Fibroblast of lung (primary cell): Measurements from ENCODE around the gene ZNF177. TPM values are rescaled to one million over a fixed set of nuclear protein-coding genes. Genes with fewer than 3 reads are reported as not detected.

Experiments used
- DNase-seq, 2 donors: peaks; one replicate each; pipeline versions ENCODE4 v3.0.0 to v3.0.0-alpha.2; 2010; ENCODE audit warnings: low read depth in 2 of 2
- H2AFZ ChIP-seq: 2 replicates; pipeline ENCODE4 v1.5.1; 2012; ENCODE audit warnings: low read length, control low read depth, inconsistent platforms
- H3K27ac ChIP-seq: 2 replicates; pipeline ENCODE4 v1.5.1; 2011; ENCODE audit warnings: low read length, control low read depth; ENCODE audit not compliant: insufficient read depth
- H3K27me3 ChIP-seq: 2 replicates; pipeline ENCODE4 v1.5.1; 2011; ENCODE audit warnings: mild to moderate bottlenecking, low read length; ENCODE audit not compliant: control insufficient read depth, insufficient read depth
- H3K36me3 ChIP-seq: 2 replicates; pipeline ENCODE4 v1.5.1; 2011; ENCODE audit warnings: low read length; ENCODE audit not compliant: control insufficient read depth, insufficient read depth
- H3K4me1 ChIP-seq: 2 replicates; pipeline ENCODE4 v1.5.1; 2011; ENCODE audit warnings: low read length; ENCODE audit not compliant: control insufficient read depth, insufficient read depth; ENCODE audit errors: extremely low read depth
- H3K4me2 ChIP-seq: 2 replicates; pipeline ENCODE4 v1.5.1; 2011; ENCODE audit warnings: low read length, control low read depth; ENCODE audit not compliant: insufficient read depth; ENCODE audit errors: extremely low read depth
- H3K4me3 ChIP-seq, 4 experiments: fragments of 200-600 bp in 1 of 4; sonication (generic) in 1 of 4; replicated peaks in 1 of 4; 2 replicates each; pipeline ENCODE4 v1.5.1; 2011 to 2016; ENCODE audit warnings: low read length in 4 of 4, low read depth in 3 of 4, mild to moderate bottlenecking in 3 of 4, control low read depth in 2 of 4, inconsistent platforms in 1 of 4, mixed read lengths in 1 of 4; ENCODE audit not compliant: insufficient read depth in 1 of 4; ENCODE audit errors: control extremely low read depth in 1 of 4
- H3K79me2 ChIP-seq: 2 replicates; pipeline ENCODE4 v1.5.1; 2012; ENCODE audit warnings: mild to moderate bottlenecking, low read length, inconsistent platforms; ENCODE audit not compliant: control insufficient read depth, insufficient read depth
- H3K9ac ChIP-seq: 2 replicates; pipeline ENCODE4 v1.5.1; 2011; ENCODE audit warnings: mild to moderate bottlenecking, low read length, control low read depth; ENCODE audit not compliant: insufficient read depth
- H3K9me3 ChIP-seq: 2 replicates; pipeline ENCODE4 v1.5.1; 2012; ENCODE audit warnings: low read depth, low read length; ENCODE audit not compliant: control insufficient read depth, insufficient read depth
- H4K20me1 ChIP-seq: 2 replicates; pipeline ENCODE4 v1.5.1; 2011; ENCODE audit warnings: low read length; ENCODE audit not compliant: control insufficient read depth, insufficient read depth; ENCODE audit errors: extremely low read depth
- CTCF ChIP-seq, 2 donors: IDR thresholded peaks in 1 of 2; conservative IDR thresholded peaks in 1 of 2; 1 replicate in 1 of 2; 2 replicates in 1 of 2; pipeline ENCODE4 v1.5.1; 2011 to 2012; ENCODE audit warnings: low read length in 2 of 2, control low read depth in 1 of 2, inconsistent platforms in 1 of 2, low read depth in 1 of 2, mild to moderate bottlenecking in 1 of 2
- EZH2 ChIP-seq: IDR thresholded peaks from 2 replicates; pipeline ENCODE4 v1.5.1; 2012; ENCODE audit warnings: low read length, control low read depth, mild to moderate bottlenecking; ENCODE audit errors: missing control alignments
- polyA plus RNA-seq, 2 donors: library from polyadenylated mRNA; depleted of rRNA in 1 of 2; stranded (reverse) in 1 of 2; unstranded in 1 of 2; fragments of >200 nt; gene quantifications; 2 replicates each; pipeline ENCODE4 v1.2.1, GENCODE V29; 2011 to 2012; ENCODE audit warnings: missing spikeins in 1 of 2
- total RNA-seq: library from RNA; depleted of rRNA; stranded (reverse); fragments of >200 nt; gene quantifications from 2 replicates; pipeline ENCODE4 v1.2.1, GENCODE V29; 2014

Gene ZNF177
- total and polyA plus RNA-seq, 2 donors (not counting 1 experiment from before 2014, with no cell fraction given) = 1.5 to 3.3 TPM

GRCh38 chr19:9329999-9330398, 32.8 kb upstream of the ZNF177 start:
- Histone ChIP-seq H4K20me1 (no peaks in the 10 kb centered on the region), H3K27ac (no peak overlapping the region), H3K4me3 (no peak overlapping the region), H3K36me3 (no peaks in the 10 kb centered on the region), H3K4me1 (no peaks in the 10 kb centered on the region), H3K27me3 (no peaks in the 10 kb centered on the region), H2AFZ (no peak overlapping the region), H3K79me2 (no peaks in the 10 kb centered on the region), H3K4me2 (no peak overlapping the region), H3K9ac (no peak overlapping the region), H3K9me3 (no peaks in the 10 kb centered on the region)
- no peak for DNase-seq
- TF ChIP-seq CTCF (conservative IDR thresholded peaks at IDR 0.05 in 1 of 2, IDR thresholded peaks at IDR 0.05 in 1 of 2; ENCODE audit: low read depth in 1 of 2, low read length in 2 of 2) = no peak
- TF ChIP-seq EZH2 = no peak

- no peaks in the 10 kb centered on the region for H3K36me3 ChIP-seq
- H2AFZ ChIP-seq = no peak overlapping the region
- TF ChIP-seq EZH2 (no peak), CTCF (conservative IDR thresholded peaks at IDR 0.05 in 1 of 2, IDR thresholded peaks at IDR 0.05 in 1 of 2; ENCODE audit: low read depth in 1 of 2, low read length in 2 of 2) (no peak)
- no peaks in the 10 kb centered on the region for H4K20me1 ChIP-seq
- no peak overlapping the region for H3K4me3 ChIP-seq
- peak in 1 of 2 donors; percentile 13 for DNase-seq
- H3K27ac ChIP-seq = no peak overlapping the region
- H3K9me3 ChIP-seq = peaks cover 8% of the 10 kb centered on the region
- H3K79me2 ChIP-seq = no peaks in the 10 kb centered on the region
- no peak overlapping the region for H3K4me2 ChIP-seq
- H3K27me3 ChIP-seq = no peaks in the 10 kb centered on the region
- no peaks in the 10 kb centered on the region for H3K4me1 ChIP-seq
- H3K9ac ChIP-seq = no peak overlapping the region
Observed at GRCh38 chr19:9342610-9343304, 20.1 kb upstream of the ZNF177 start.

GRCh38 chr19:9345005-9345404, 17.8 kb upstream of the ZNF177 start:
- Histone ChIP-seq H3K4me1 (no peaks in the 10 kb centered on the region), H3K27ac (no peak overlapping the region), H4K20me1 (no peaks in the 10 kb centered on the region), H2AFZ (no peak overlapping the region), H3K27me3 (no peaks in the 10 kb centered on the region), H3K79me2 (no peaks in the 10 kb centered on the region), H3K9ac (no peak overlapping the region), H3K36me3 (no peaks in the 10 kb centered on the region), H3K4me2 (no peak overlapping the region), H3K4me3 (no peak overlapping the region), H3K9me3 (peaks cover 8% of the 10 kb centered on the region)
- DNase-seq = no peak
- no peak for TF ChIP-seq EZH2
- TF ChIP-seq CTCF (conservative IDR thresholded peaks at IDR 0.05 in 1 of 2, IDR thresholded peaks at IDR 0.05 in 1 of 2; ENCODE audit: low read depth in 1 of 2, low read length in 2 of 2) = no peak
